HK-2 (cell line): ENCODE results near the gene GSE1.

ENCODE experiments used
- DNase-seq: peaks from one replicate; pipeline ENCODE4 v3.0.0-alpha.2; 2018; ENCODE audit not compliant: unreplicated experiment

Gene GSE1

DNA sequence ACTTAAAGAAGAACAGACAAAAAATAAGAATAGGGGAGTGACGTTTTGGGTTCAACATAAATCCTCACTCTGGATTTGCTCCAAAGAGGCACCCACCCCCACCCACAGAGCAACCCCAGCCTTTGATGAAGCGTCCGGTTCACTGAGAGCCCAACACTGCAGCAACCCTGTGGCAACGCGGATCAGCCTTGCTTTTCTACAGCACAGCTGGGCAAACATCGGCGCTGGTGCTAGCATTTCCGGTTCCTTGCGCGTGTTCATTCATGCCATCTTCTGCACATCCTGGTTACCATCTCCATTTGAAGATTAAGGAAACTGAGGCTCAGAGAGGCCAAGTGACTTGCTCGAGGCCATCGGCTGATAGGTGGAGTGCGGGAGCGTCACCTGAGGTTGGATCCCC, 84.3 kb downstream of the GSE1 start:
- no peak for DNase-seq

GRCh38 chr16:85698459-85698891, 85.4 kb downstream of the GSE1 start:
- DNase-seq, result no peak

DNA sequence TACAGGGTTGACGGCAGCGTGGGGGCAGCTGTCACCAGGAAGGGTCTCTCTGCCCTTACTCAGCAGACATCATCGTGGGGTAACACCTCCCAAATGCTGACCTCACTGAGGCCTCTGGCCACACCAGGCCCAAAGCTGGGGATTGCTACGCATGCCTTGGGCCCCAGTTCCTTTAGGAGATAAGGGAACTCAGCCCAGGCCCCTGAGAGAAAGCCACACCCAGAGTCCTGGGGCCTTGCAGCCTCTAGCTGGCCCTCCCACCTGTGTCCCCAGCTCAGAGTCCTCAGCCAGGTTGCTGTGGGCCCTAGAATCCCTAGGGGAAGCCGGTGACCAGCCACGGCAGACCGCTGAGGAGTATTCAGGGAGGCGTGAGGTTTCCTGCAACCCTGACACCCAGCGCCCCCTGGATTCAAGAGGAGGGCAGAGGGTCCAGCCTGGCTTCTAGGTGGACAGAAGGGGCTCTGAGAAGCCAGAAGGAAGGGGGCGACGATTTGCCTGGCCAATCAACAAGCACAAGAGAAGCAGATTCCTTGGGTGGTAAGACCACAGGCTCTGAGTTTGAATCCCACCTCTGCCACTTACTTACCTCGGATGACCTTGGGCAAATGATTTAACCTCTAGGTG, 85.9 kb downstream of the GSE1 start:
- no peak for DNase-seq

GRCh38 chr16:85699628-85700027, 86.5 kb downstream of the GSE1 start:
- DNase-seq, result peak; percentile 75

- no peak for DNase-seq
Observed at GRCh38 chr16:85704011-85704410, 90.9 kb downstream of the GSE1 start.

GRCh38 chr16:85704900-85705846, 92.1 kb downstream of the GSE1 start:
- DNase-seq, result no peak

DNA sequence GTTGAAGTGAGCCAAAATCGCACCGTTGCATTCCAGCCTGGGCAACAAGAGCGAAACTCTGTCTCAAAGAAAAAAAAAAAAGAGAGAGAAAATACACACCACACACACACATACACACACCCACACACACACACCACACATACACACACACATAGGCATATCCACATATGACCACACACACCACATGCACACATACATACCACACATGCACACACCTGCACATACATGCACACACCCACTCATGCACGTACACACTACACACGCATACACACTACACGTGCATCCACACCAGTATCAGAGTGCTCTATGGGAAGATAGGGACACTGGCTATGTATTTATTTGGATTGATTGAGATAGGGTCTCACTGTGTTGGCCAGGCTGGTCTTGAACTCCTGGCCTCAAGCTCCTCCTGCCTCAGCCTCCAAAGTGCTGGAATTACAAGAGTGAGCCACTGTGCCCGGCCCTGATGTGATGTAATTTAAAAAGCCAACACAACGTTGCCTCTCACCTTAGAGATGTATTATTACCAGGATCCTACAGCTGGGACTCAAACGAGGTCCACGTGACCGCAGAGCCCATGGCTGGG, 93.4 kb downstream of the GSE1 start:
- no peak for DNase-seq

DNA sequence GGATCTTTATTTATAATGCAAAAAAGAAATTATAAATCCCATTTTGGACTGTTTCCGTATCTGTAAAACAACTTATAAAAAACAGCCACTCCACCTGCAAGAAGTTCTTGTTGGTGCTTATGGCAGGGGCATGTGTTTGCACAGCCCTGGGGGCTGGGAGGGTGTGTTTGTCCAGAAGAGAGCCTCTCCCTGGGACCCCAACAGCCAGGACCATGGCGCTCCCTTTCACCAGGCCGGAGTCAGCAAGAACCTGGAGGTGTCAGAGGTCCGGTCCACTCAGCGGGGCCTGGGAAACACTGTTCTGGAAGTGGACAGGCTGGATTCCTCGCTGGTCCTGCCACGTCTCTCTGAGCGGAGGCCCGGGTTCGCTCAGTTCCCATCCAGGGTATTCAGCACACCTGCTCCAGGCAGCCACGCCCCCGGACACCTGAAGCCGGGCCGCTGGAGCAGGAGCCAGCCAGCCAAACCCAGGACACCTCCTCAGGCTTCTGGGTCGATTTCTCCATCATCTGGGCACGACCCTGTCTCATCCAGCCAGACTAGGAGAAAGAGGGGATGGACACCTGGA, 94.5 kb downstream of the GSE1 start:
- no peak for DNase-seq

DNA sequence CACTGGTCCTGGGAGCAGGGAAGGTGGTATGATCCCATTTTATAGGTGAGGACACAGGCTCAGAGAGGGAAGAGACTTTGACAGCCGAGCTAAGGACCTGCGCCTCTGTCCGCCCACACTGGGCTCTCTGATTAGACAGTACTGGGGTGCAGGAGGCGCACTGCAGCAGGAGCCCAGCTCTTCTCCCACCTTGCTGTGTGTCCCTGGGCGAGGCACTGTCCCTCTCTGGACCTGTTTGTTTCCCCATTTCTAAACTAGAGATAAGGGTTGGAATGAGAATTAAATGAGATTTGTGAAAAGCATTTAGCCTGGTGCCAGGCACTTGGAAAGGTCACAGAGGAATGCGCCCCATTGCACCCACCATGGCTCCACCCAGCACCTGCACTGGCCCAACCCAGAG, 95.2 kb downstream of the GSE1 start:
- DNase-seq, result no peak

DNA sequence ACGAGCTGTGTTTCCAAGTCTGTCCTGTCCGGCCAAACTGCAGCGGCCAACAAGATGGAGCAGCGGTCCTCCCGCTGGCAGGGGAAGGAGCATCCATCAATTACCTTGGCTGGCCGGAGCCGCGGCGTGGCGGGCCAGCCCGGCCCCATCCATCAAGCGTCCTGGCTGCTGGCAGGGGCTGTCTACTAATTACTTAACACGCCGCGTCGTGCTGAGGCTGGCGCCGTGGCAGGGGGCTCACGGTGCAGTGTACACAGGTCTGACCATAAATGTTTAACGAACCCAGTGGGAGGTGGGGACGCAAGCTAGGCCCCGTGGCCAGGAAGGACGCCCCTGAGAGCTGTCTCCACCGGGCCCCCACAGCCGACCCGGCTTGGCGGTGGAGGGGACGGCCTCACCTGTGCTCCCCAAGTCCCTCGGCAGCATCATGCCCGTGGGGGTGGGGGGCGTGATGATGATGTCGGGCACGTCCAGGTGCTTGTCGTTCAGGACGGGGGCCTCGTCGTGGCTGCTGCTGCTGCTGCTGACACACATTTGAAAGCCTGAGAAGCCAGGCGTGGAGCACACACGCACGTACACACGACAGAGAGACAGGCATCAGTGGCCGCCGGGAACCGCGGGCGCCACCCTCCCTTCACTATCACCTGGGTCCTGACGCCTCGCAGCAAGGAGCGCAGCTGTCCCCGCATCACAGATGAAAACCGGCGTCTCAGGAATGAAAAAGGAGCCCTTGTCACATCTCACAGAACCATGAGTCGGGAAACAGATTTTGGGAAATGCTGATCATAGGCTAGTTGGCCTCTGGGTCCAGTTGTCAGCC, 96.9 kb downstream of the GSE1 start:
- no peak for DNase-seq

DNA sequence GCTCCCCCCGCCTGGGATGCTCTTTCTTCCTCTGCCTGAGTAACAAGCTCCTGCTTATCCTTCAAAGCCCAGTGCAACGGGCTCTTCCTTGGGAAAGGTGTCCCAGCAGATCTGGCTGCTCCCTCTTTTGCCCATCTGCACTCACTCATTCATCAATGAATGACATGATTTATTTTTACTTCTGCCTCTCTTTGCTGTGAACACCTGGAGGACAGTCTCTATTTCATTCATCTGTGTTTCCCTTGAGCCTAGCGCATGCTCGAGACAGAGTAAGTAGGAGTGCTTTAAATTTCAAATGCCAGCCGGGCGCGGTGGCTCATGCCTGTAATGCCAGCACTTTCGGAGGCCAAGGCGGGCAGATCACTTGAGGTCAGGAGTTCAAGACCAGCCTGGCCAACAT, 97.6 kb downstream of the GSE1 start:
- no peak for DNase-seq

- DNase-seq, result no peak
Observed at GRCh38 chr16:85711982-85712587, 99.0 kb downstream of the GSE1 start.

- no peak for DNase-seq
Observed at GRCh38 chr16:85712801-85713200, 99.7 kb downstream of the GSE1 start.

DNA sequence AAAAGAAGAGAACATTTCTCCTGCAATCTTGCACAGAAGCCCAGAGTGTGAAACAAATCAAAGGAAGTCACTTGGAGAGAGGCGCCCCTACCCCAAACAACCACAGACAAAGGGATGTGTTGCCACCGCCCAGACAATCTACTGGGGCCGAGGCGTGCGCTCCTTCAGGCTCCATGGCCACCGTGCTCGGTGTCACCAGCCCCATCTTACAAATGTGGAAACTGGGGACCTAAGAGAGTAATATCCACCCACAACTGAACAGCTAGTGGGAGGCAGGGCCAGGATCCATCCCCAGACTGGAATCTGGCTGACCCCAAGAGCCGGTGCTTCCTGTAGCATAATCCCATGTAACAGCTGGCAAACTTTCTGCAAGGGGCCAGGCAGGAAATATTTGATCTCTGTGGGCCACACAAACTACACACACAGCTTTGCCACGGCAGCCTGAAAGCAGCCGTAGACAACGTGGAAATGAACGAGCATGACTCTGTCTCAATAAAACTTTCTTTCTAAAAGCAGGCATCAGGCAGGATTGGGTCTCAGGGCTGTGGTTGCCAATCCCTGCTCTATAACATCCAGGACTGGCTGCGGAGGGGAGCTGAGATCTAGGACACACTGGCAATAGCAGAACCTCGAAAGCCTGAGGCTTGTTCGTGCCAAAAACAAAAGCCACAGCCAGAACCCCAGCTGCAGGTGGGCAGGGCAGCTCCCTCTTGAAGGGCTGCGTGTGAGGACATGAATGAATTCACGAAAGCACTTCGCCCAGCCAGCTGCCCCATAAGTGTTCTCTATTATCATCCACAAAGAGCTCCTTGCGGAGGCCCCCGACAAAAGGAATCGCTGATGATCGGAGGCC, 102.3 kb downstream of the GSE1 start:
- no peak for DNase-seq

- no peak for DNase-seq
Observed at GRCh38 chr16:85716022-85716679, 103.0 kb downstream of the GSE1 start.

- DNase-seq, result no peak
Observed at GRCh38 chr16:85716680-85717038, 103.5 kb downstream of the GSE1 start.

GRCh38 chr16:85717393-85718152, 104.5 kb downstream of the GSE1 start:
- DNase-seq, result peak; percentile 68

DNA sequence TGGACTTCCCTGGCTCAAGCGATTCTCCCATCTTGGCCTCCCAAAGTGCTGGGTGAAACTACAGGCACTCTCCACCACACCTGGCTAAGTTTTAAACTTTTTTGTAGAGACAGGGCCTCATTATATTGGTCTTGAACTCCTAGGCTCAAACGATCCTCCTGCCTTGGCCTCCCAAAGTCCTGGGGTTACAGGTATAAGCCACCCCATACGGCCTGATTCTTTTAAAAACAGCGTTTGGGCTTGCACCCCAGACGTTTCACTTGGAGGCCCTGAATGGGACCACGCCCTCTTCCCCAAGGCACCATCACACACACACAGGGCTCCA, 105.0 kb downstream of the GSE1 start:
- DNase-seq, result no peak

DNA sequence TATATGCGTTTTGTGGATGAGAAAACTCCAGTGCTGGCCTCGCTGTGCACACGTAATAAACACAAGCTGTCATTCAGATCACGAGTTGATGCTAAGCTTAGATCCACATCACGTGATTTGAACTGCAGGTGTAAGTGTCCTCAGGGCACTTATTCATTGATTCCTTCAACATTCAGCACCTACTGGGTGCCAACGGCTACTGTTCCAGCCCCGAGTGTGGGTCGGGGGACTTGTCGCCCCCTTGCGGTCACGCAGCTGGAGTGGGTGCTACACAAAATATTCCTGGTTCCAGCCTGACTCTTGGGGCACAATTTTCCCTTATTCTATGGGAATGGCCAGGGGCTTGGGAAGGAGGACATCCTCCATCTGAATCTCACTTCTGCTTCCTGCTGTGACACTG, 105.6 kb downstream of the GSE1 start:
- peak; percentile 25 for DNase-seq
